Fibroblast of the aortic adventitia (primary cell): Measurements from ENCODE around the gene MTG1. TPM values are rescaled to one million over a fixed set of nuclear protein-coding genes. Genes with fewer than 3 reads are reported as not detected.
A peak's percentile ranks its signal among the peaks of the same experiment; 100 is the strongest.
"Not testable (repeated sequence)": the region's sequence is repeated elsewhere in the genome, so short reads cannot be mapped to it uniquely, and the experiment has no call there.

Source experiments
- DNase-seq: peaks from one replicate; pipeline ENCODE4 v3.0.0-alpha.2; 2010; ENCODE audit warnings: low read depth
- H3K4me3 ChIP-seq: 2 replicates; pipeline ENCODE4 v1.5.1; 2011; ENCODE audit warnings: low read depth, mild to moderate bottlenecking, control low read depth, low read length, moderate library complexity
- total RNA-seq: library from RNA; depleted of rRNA; stranded (reverse); fragments of >200 nt; gene quantifications from 2 replicates; pipeline ENCODE4 v1.2.3, GENCODE V29; 2012; ENCODE audit warnings: low replicate concordance
- TF ChIP-seq, protein P1 (sequence below): IDR thresholded peaks from 2 replicates; pipeline ENCODE4 v1.5.1; 2011; ENCODE audit warnings: mild to moderate bottlenecking, low read length, control low read depth, inconsistent platforms; ENCODE audit not compliant: insufficient read depth

MTG1 gene
- total RNA-seq, 1 donor = 25.4 TPM

DNA sequence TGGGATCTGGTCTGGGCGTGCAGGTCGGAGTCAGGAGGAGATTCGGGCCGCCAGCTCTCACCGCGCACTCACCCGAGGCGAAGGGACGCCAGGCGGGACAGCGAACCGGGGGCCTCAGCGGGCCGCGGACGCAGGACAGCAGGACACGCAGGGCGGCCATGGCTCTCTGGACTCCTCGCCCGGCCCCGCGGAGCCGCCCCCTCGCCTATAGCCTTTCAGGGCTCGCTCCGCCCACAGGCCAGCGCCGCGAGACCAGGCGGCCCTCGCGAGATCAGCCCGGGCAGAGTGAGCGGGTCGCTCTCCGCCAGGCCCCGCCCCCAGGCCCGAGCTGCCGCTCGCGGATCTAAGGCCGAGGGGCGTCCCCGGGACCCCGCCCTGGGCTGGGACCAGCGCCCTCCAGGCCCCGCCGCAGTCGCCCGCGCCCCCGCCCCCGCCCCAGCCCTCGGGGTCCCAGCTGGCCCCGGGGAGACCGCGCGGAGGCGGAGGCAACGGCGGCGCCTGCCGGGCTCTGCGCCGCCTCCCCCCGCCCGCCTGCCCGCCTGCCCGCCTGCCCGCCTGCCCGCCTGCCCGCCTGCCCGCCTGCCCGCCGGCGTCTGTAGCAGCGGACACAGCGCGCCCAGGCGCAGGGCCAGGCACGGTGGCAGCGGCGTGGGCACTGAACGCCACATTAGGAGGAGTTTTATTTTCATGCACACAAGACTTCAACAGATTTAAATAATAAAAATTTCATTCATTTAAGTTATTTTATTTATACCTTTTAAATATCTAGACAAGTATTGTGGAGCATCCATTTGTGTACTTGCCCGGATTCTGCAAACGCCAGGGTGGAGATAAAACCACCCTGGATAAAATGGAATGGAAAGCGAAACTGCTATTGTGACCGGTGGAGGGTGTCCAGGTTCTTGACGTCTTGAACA lies 20.5 kb upstream of the MTG1 start, which contains the start of gene ECHS1:
ECHS1 (minus strand) TSS at position 181 of the 917 bp plus-strand sequence; CDS start at position 160, 21 bp downstream.
- H3K4me3 ChIP-seq = peak within 1 kb of the TSS; percentile 83
- peak; percentile 82 for DNase-seq
- TF ChIP-seq, protein P1, sequence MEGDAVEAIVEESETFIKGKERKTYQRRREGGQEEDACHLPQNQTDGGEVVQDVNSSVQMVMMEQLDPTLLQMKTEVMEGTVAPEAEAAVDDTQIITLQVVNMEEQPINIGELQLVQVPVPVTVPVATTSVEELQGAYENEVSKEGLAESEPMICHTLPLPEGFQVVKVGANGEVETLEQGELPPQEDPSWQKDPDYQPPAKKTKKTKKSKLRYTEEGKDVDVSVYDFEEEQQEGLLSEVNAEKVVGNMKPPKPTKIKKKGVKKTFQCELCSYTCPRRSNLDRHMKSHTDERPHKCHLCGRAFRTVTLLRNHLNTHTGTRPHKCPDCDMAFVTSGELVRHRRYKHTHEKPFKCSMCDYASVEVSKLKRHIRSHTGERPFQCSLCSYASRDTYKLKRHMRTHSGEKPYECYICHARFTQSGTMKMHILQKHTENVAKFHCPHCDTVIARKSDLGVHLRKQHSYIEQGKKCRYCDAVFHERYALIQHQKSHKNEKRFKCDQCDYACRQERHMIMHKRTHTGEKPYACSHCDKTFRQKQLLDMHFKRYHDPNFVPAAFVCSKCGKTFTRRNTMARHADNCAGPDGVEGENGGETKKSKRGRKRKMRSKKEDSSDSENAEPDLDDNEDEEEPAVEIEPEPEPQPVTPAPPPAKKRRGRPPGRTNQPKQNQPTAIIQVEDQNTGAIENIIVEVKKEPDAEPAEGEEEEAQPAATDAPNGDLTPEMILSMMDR = no peak

DNA sequence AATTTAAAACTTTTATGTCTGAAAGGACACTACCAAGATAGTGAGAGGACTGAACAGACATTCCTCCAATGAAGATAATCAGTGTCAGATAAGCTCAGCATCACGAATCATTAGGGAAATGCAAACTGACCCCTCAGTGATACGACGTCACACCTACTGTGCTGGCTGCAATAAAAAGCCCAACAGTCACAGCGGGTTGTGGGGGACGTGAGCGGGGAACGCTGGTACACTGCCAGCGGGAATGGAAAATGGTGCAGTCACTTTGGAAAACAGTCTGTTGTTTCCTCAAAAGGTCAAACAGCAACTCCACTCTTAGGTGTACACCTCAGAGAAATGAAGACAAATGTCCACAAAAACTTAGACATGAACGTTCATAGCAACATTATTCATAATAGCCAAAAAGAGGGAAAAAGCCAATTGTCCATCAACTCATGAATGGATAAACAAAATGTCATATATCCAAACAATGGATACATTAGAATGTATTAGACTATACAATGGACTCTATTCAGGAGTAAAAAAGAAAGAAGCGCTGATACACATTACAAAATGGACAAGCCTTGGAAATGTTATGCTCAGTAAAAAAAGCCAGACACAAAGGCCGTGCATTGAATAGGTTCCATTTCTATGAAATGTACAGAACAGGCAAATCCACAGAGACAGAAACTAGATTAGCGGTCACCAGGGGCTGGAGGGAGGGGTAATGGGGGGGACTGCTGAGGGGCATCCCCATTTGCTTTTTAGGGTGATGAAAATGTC lies 18.4 kb upstream of the MTG1 start:
- TF ChIP-seq, protein P1 = no peak
- no peak overlapping the region for H3K4me3 ChIP-seq
- no peak for DNase-seq

DNA sequence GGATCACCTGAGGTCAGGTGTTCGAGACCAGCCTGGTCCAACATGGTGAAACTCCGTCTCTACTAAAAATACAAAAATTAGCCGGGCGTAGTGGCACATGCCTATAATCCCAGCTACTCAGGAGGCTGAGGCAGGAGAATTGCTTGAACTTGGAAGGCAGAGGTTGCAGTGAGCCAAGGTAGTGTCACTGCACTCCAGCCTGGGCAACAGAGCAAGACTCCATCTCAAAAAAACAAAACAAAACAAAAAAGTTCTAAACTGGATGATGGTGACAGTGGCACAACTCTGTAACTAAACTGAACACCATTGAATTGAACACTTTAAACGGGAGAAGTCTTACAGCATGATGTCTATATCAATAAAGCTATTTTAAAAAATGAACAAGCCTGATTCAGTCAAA lies 17.8 kb upstream of the MTG1 start:
- not testable (repeated sequence) for H3K4me3 ChIP-seq, DNase-seq

DNA sequence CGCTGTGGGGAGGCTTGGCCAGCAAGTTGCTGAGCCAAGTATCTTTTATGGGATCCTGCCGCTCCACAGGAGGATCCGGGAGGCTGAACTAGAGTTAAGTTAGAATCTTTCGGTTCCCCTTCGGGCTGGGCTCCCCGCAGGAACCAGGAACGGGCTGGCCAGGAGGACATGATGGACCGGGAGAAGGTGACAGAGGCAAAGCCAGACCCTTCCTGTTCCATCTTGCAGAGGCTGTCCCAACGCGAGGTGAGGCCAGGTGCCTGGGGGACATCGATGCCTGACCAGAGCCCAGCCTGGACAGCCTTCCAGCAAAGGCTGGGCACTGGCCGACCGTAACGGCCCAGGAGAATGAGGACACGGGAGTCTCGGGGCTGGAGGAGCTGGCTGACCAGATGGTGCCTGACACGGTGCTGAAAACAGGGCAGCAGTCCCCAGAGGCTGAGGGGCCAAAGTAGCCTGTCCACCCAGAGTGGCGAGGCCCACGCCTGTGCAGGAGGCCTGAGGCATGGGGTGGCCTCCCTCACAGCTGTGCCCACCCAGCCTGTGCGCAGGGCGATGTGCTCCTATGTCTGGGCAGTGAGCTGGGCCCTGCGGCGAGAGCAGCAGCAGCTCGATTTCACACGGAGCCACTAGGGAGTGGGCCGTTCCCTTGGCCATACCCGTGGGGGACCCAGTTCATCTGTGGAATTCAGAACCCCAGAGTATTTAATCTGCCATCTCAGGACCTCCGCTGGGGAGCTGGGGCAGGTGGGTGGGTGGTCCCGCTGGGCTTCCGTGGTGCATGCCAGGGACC lies 16.7 kb upstream of the MTG1 start:
- H3K4me3 ChIP-seq = no peak overlapping the region
- TF ChIP-seq, protein P1 = no peak
- no peak for DNase-seq

DNA sequence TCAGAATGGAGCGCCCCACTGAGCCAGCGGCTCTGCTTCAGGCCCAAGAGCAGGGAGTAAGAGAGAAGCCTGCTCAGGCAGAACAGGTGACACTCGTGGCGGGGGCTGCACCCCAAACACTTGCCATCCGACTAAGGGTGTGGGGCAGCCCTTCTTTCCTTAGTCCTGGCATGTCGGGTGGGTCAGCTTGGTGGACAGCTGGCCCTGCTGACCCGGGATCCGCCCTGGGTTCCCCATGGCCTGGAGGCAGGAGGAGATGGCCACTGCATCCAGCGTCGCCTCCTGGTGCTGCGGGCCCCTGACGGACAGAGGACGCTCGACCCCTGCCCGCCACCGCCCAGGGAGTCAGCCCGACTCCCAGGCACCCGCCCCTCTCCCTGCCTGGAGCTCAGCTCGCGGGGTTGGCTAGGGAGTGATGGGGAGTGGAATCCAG lies 16.1 kb upstream of the MTG1 start:
- no peak for DNase-seq
- peak overlapping the region; percentile 74 for H3K4me3 ChIP-seq
- TF ChIP-seq, protein P1 = no peak

DNA sequence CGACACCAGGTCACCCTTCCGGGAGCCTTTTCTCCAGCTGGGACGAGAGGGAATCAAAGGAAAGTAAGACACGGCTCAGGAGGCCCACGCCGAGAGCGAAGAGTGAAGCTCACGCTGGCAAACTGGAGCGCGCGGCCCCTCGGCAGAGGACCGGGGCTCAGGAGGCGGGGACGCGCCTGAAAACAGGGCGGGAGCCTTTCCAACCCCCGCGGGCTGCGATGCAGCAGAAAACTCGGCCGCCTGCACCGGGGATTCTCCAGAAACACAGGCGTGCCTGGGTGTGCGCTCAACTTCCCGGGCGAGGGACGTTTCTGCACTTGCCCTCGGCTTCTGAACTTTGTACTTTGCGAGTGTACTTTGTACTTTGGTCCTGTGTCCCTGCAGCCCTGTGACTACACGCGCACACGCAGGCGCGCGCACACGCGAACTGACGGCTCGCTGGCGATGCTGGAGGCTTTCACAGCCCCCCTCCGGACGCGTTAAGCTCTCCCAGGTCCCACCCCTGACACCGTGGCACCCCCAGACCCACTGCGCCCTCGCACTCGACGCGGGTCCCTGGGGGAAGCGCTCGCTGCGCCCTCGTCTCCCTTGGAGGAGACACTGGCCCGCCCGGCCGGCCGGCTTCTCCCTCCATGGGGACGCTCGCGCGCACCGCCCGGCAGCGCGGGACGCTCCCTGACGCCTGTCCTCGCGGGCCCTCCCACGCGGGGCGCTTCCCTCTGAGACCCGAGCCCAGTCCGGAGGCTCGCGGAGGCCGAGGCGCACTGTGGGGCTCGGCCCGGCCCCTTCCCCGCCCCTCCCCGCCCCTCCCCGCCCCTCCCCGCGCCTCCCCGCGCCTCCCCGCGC lies 15.5 kb upstream of the MTG1 start:
- H3K4me3 ChIP-seq = peak overlapping the region; percentile 74
- TF ChIP-seq, protein P1 = no peak
- peak; percentile 35 for DNase-seq
